ENCODE data around the gene CHAT. TPM values are rescaled to one million over a fixed set of nuclear protein-coding genes. Genes with fewer than 3 reads are reported as not detected.

Gene CHAT
- polyA plus RNA-seq, 1 donor from 2014 or later = not detected

GRCh38 chr10:49634069-49634660, 20.3 kb downstream of the CHAT start:
- Histone ChIP-seq H3K4me3 (ENCODE audit: low read length) (no peak overlapping the region), H3K9me3 (ENCODE audit: low read length) (no peaks in the 10 kb centered on the region), H3K27ac (ENCODE audit: low read length) (no peak overlapping the region), H2AFZ (ENCODE audit: low read depth, low read length) (no peak overlapping the region), H3K9ac (ENCODE audit: low read length) (no peak overlapping the region), H3K79me2 (replicated peaks; ENCODE audit: insufficient read depth, low read length) (no peaks in the 10 kb centered on the region), H3K36me3 (ENCODE audit: insufficient read depth, low read length) (no peaks in the 10 kb centered on the region), H4K20me1 (ENCODE audit: insufficient read depth) (no peaks in the 10 kb centered on the region), H3F3A (ENCODE audit: insufficient read depth, low read length, poor library complexity, severe bottlenecking) (no peaks in the 10 kb centered on the region), H3K9me2 (ENCODE audit: insufficient read depth, low read length) (no peaks in the 10 kb centered on the region), H3K4me2 (ENCODE audit: low read length) (no peak overlapping the region), H3K27me3 (ENCODE audit: insufficient read depth, low read depth, low read length) (no peaks in the 10 kb centered on the region)
- TF ChIP-seq MXI1 (conservative IDR thresholded peaks at IDR 0.05; ENCODE audit: poor library complexity, severe bottlenecking) (no peak), SMC3 (conservative IDR thresholded peaks at IDR 0.05; ENCODE audit: poor library complexity) (no peak), EZH2 (IDR thresholded peaks at IDR 0.05; ENCODE audit: borderline replicate concordance, insufficient read depth, low read length, poor library complexity, severe bottlenecking) (no peak), RAD21 (conservative IDR thresholded peaks at IDR 0.05) (no peak), REST (IDR thresholded peaks at IDR 0.05; ENCODE audit: borderline replicate concordance) (no peak), TAF1 (IDR thresholded peaks at IDR 0.05; ENCODE audit: low read depth) (no peak), POLR2AphosphoS5 (IDR thresholded peaks at IDR 0.05) (no peak), EP300 (conservative IDR thresholded peaks at IDR 0.05; ENCODE audit: poor library complexity, severe bottlenecking) (no peak)
- TF ChIP-seq, protein P1, sequence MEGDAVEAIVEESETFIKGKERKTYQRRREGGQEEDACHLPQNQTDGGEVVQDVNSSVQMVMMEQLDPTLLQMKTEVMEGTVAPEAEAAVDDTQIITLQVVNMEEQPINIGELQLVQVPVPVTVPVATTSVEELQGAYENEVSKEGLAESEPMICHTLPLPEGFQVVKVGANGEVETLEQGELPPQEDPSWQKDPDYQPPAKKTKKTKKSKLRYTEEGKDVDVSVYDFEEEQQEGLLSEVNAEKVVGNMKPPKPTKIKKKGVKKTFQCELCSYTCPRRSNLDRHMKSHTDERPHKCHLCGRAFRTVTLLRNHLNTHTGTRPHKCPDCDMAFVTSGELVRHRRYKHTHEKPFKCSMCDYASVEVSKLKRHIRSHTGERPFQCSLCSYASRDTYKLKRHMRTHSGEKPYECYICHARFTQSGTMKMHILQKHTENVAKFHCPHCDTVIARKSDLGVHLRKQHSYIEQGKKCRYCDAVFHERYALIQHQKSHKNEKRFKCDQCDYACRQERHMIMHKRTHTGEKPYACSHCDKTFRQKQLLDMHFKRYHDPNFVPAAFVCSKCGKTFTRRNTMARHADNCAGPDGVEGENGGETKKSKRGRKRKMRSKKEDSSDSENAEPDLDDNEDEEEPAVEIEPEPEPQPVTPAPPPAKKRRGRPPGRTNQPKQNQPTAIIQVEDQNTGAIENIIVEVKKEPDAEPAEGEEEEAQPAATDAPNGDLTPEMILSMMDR (IDR thresholded peaks at IDR 0.05; ENCODE audit: poor library complexity, severe bottlenecking) = no peak

- Histone ChIP-seq H3K4me2 (ENCODE audit: low read length) (no peak overlapping the region), H3K4me3 (ENCODE audit: low read length) (no peak overlapping the region), H3K27me3 (ENCODE audit: insufficient read depth, low read depth, low read length) (no peaks in the 10 kb centered on the region), H3F3A (ENCODE audit: insufficient read depth, low read length, poor library complexity, severe bottlenecking) (no peaks in the 10 kb centered on the region), H2AFZ (ENCODE audit: low read depth, low read length) (no peak overlapping the region), H3K9ac (ENCODE audit: low read length) (no peak overlapping the region), H3K27ac (ENCODE audit: low read length) (no peak overlapping the region), H3K9me2 (ENCODE audit: insufficient read depth, low read length) (no peaks in the 10 kb centered on the region), H3K9me3 (ENCODE audit: low read length) (no peaks in the 10 kb centered on the region), H3K36me3 (ENCODE audit: insufficient read depth, low read length) (no peaks in the 10 kb centered on the region), H3K79me2 (replicated peaks; ENCODE audit: insufficient read depth, low read length) (no peaks in the 10 kb centered on the region), H4K20me1 (ENCODE audit: insufficient read depth) (no peaks in the 10 kb centered on the region)
- TF ChIP-seq REST (IDR thresholded peaks at IDR 0.05; ENCODE audit: borderline replicate concordance) (no peak), MXI1 (conservative IDR thresholded peaks at IDR 0.05; ENCODE audit: poor library complexity, severe bottlenecking) (no peak)
Observed at GRCh38 chr10:49642311-49642710, 28.5 kb downstream of the CHAT start.

All from neural cell (in vitro differentiated cells).